GM12878 (cell line): Measurements from ENCODE around the gene PPAT. TPM values are rescaled to one million over a fixed set of nuclear protein-coding genes. Genes with fewer than 3 reads are reported as not detected.

Experiments used
- ATAC-seq: fragments of 200-7000 bp; cut with Tn5 transposase; 3 replicates; pipeline ENCODE4 v1.9.1; 2020; ENCODE audit warnings: mild to moderate bottlenecking, moderate library complexity
- BruUV-seq: library from RNA; stranded (reverse); fragments of 400-500 nt; replicated peaks from 2 replicates; lab custom pipeline; 2021; lab: Mats Ljungman, UMichigan
- CTCF ChIA-PET: fragments of 300-600 bp; sonication (Branson Sonifier 250); formaldehyde crosslinking; extraction: SDS; loops from one replicate; lab custom pipeline; 2021; ENCODE audit warnings: inconsistent platforms; lab: Yijun Ruan, JAX
- POLR2A ChIA-PET: fragments of 350-600 bp; formaldehyde crosslinking; extraction: SDS; loops from one replicate; lab custom pipeline; 2021; ENCODE audit warnings: inconsistent platforms; lab: Charles Lee
- RAD21 ChIA-PET: fragments of 300-600 bp; sonication (Branson Sonifier 250); formaldehyde crosslinking; loops from one replicate; lab custom pipeline; 2023; ENCODE audit warnings: antibody characterized with exemption; ENCODE audit not compliant: unreplicated experiment; lab: Charles Lee
- SMC1A ChIA-PET: fragments of 300-600 bp; sonication (Branson Sonifier 250); formaldehyde crosslinking; loops from one replicate; lab custom pipeline; 2023; ENCODE audit not compliant: unreplicated experiment, uncharacterized antibody; lab: Charles Lee
- DNase-seq: peaks from one replicate; pipeline ENCODE4 v3.0.0-alpha.2; 2011; ENCODE audit warnings: low read depth, low spot score
- FAIRE-seq: peaks from 3 replicates; lab custom pipeline; 2011; peaks lifted over from hg19 to GRCh38; lab: Jason Lieb, UNC
- H2AFZ ChIP-seq: 2 replicates; pipeline ENCODE4 v1.6.0; 2011; ENCODE audit warnings: low read depth, low read length, control low read depth; ENCODE audit not compliant: control insufficient read depth
- H3K27ac ChIP-seq: 2 replicates; pipeline ENCODE4 v1.5.1; 2011; ENCODE audit warnings: control low read depth; ENCODE audit not compliant: control insufficient read depth, insufficient read depth
- H3K27me3 ChIP-seq, 2 experiments: replicated peaks in 1 of 2; 2 replicates each; pipeline versions ENCODE4 v1.6.0 to v1.6.1; 2011; ENCODE audit warnings: low read length in 1 of 2; ENCODE audit not compliant: control insufficient read depth in 2 of 2, insufficient read depth in 2 of 2
- H3K36me3 ChIP-seq, 2 experiments: 2 replicates each; pipeline ENCODE4 v1.5.1; 2011; ENCODE audit warnings: low read length in 1 of 2; ENCODE audit not compliant: control insufficient read depth in 2 of 2, insufficient read depth in 2 of 2
- H3K4me1 ChIP-seq: 2 replicates; pipeline ENCODE4 v1.6.1; 2011; ENCODE audit warnings: mild to moderate bottlenecking, low read length, moderate library complexity, mixed read lengths; ENCODE audit not compliant: control insufficient read depth, insufficient read depth
- H3K4me2 ChIP-seq: 2 replicates; pipeline ENCODE4 v1.6.0; 2011; ENCODE audit warnings: control low read depth; ENCODE audit not compliant: control insufficient read depth, insufficient read depth
- H3K4me3 ChIP-seq: fragments of 200-600 bp; sonication (generic); 2 replicates; pipeline ENCODE4 v1.5.1; 2016
- H3K79me2 ChIP-seq: 2 replicates; pipeline ENCODE4 v1.6.0; 2011; ENCODE audit warnings: low read length; ENCODE audit not compliant: control insufficient read depth, insufficient read depth
- H3K9ac ChIP-seq: 2 replicates; pipeline ENCODE4 v1.8.0; 2011; ENCODE audit warnings: low read length, control low read depth, mixed read lengths; ENCODE audit not compliant: control insufficient read depth, insufficient read depth
- H3K9me3 ChIP-seq: replicated peaks from 3 replicates; pipeline ENCODE4 v1.5.1; 2011; ENCODE audit warnings: mild to moderate bottlenecking, low read length; ENCODE audit not compliant: control insufficient read depth, insufficient read depth
- H4K20me1 ChIP-seq: 2 replicates; pipeline ENCODE4 v1.6.0; 2011; ENCODE audit not compliant: control insufficient read depth, insufficient read depth
- BRCA1 ChIP-seq: IDR thresholded peaks from 2 replicates; pipeline ENCODE4 v1.6.1; 2011; ENCODE audit warnings: low read depth, low read length, improper control_type of control experiment
- CEBPZ ChIP-seq: fragments of 150-350 bp; IDR thresholded peaks from 2 replicates; pipeline ENCODE4 v1.6.1; 2016; ENCODE audit warnings: low read depth, low read length
- E2F4 ChIP-seq: IDR thresholded peaks from 2 replicates; pipeline ENCODE4 v1.6.1; 2012; ENCODE audit warnings: low read depth, low read length, improper control_type of control experiment
- EZH2 ChIP-seq: IDR thresholded peaks from 2 replicates; pipeline ENCODE4 v1.6.1; 2012; ENCODE audit warnings: low read depth, mild to moderate bottlenecking, control low read depth, inconsistent platforms, low read length, borderline replicate concordance; ENCODE audit not compliant: control insufficient read depth
- GATAD2B ChIP-seq: fragments of 450-650 bp; conservative IDR thresholded peaks from 2 replicates; pipeline ENCODE4 v1.6.1; 2017; ENCODE audit warnings: low read depth, mild to moderate bottlenecking, moderate library complexity
- MXI1 ChIP-seq: fragments of 150-350 bp; IDR thresholded peaks from 2 replicates; pipeline ENCODE4 v1.6.1; 2011; ENCODE audit warnings: low read depth, mild to moderate bottlenecking, inconsistent platforms, low read length, improper control_type of control experiment
- NR2F1 ChIP-seq: fragments of 450-650 bp; conservative IDR thresholded peaks from 2 replicates; pipeline ENCODE4 v1.6.1; 2017; ENCODE audit warnings: mild to moderate bottlenecking
- PBX3 ChIP-seq: IDR thresholded peaks from 2 replicates; pipeline ENCODE4 v1.6.1; 2011; ENCODE audit warnings: mild to moderate bottlenecking, low read depth, low read length, moderate library complexity; ENCODE audit not compliant: insufficient replicate concordance
- POU2F2 ChIP-seq: IDR thresholded peaks from 3 replicates; pipeline ENCODE4 v1.6.1; 2011; ENCODE audit warnings: low read depth, mild to moderate bottlenecking, low read length, borderline replicate concordance
- RBBP5 ChIP-seq: fragments of 200-600 bp; sonication (generic); conservative IDR thresholded peaks from 2 replicates; pipeline ENCODE4 v1.6.1; 2016
- RUNX3 ChIP-seq: IDR thresholded peaks from 2 replicates; pipeline ENCODE4 v1.6.1; 2012; ENCODE audit warnings: low read length, inconsistent platforms
- STAT1 ChIP-seq: fragments of 450-650 bp; conservative IDR thresholded peaks from 2 replicates; pipeline ENCODE4 v1.6.1; 2014; ENCODE audit warnings: antibody characterized with exemption, mild to moderate bottlenecking
- TCF12 ChIP-seq: IDR thresholded peaks from 2 replicates; pipeline ENCODE4 v1.6.1; 2011; ENCODE audit warnings: low read depth, mild to moderate bottlenecking, low read length
- ZNF622 ChIP-seq: fragments of 450-650 bp; IDR thresholded peaks from 2 replicates; pipeline ENCODE4 v1.6.1; 2017; ENCODE audit warnings: mild to moderate bottlenecking, inconsistent platforms
- WGBS: methylation state at CpG from one replicate; pipeline ENCODE4 v1.1.6; 2016; ENCODE audit warnings: low lambda C conversion rate; ENCODE audit not compliant: insufficient replicate concordance, insufficient coverage; ENCODE audit errors: missing lambda C conversion rate; 5-methylcytosine and 5-hydroxymethylcytosine counted together
- in situ Hi-C: fragments of 300-500 bp; cut with MboI; formaldehyde crosslinking; loops from 9 replicates; pipeline ENCODE4 v1.14.3; 2018; ENCODE audit warnings: mixed read lengths
- intact Hi-C: fragments of 100-400 bp; cut with micrococcal nuclease; formaldehyde crosslinking; loops from one replicate; pipeline ENCODE4 v1.14.2; 2022; ENCODE audit not compliant: unreplicated experiment
- polyA plus RNA-seq, 11 experiments: library from polyadenylated mRNA; depleted of rRNA in 4 of 11; unstranded in 6 of 11; stranded (reverse) in 5 of 11; fragments of >200 nt; fragmentation: Nextera tagmentation in 4 of 11; fragmentation: Illumina TruSeq in 1 of 11; extraction: Ambion mirVana in 4 of 11; extraction: Trizol in 1 of 11; gene quantifications; 1 replicate in 1 of 11; 2 replicates in 10 of 11; pipeline versions ENCODE4 v1.2.1 to v1.2.3, GENCODE V29; 2011 to 2016; ENCODE audit warnings: inconsistent platforms in 2 of 11, missing spikeins in 2 of 11, low read depth in 1 of 11
- total RNA-seq, 4 experiments: library from RNA; depleted of rRNA in 3 of 4; stranded (reverse); fragments of >200 nt in 3 of 4; fragmentation: Illumina TruSeq in 1 of 4; extraction: Trizol in 1 of 4; gene quantifications; 2 replicates each; pipeline versions ENCODE4 v1.2.1 to v1.2.3, GENCODE V29; 2013 to 2021
- TF ChIP-seq, protein P1 (sequence below): fragments of 450-650 bp; conservative IDR thresholded peaks from 2 replicates; pipeline ENCODE4 v1.6.1; 2017; ENCODE audit warnings: mild to moderate bottlenecking, moderate library complexity
- TF ChIP-seq, protein P2 (sequence below): IDR thresholded peaks from 2 replicates; pipeline ENCODE4 v1.6.1; 2012; ENCODE audit warnings: low read depth, low read length, improper control_type of control experiment

PPAT gene
- total and polyA plus RNA-seq, 10 of the 15 experiments (the other 5 are each of a cell fraction or from before 2014, with no cell fraction given): 24.9 to 50.7 (median 38.0) TPM

DNA sequence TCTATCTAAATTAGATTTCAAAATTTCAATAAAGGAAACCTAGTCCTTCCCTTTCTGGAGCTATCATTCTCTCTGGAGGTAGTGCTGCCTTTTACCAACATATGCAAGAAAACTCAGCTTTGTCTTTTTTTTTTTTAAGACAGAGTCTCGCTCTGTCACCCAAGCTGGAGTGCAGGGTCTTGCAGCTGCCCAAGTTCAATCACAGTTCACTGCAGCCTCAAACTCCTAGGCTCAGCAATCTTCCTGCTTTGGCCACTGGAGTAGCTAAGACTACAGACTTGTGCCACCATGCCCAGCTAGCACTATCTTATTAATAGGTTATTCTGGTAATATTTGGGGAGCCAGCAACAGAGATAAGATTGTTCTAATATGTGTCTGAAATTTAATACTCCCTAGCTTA lies 60.5 kb downstream of the PPAT start (continued):
- TF ChIP-seq, protein P1, sequence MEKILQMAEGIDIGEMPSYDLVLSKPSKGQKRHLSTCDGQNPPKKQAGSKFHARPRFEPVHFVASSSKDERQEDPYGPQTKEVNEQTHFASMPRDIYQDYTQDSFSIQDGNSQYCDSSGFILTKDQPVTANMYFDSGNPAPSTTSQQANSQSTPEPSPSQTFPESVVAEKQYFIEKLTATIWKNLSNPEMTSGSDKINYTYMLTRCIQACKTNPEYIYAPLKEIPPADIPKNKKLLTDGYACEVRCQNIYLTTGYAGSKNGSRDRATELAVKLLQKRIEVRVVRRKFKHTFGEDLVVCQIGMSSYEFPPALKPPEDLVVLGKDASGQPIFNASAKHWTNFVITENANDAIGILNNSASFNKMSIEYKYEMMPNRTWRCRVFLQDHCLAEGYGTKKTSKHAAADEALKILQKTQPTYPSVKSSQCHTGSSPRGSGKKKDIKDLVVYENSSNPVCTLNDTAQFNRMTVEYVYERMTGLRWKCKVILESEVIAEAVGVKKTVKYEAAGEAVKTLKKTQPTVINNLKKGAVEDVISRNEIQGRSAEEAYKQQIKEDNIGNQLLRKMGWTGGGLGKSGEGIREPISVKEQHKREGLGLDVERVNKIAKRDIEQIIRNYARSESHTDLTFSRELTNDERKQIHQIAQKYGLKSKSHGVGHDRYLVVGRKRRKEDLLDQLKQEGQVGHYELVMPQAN: no peak
- TF ChIP-seq RUNX3 (no peak), GATAD2B (no peak), MXI1 (no peak)

DNA sequence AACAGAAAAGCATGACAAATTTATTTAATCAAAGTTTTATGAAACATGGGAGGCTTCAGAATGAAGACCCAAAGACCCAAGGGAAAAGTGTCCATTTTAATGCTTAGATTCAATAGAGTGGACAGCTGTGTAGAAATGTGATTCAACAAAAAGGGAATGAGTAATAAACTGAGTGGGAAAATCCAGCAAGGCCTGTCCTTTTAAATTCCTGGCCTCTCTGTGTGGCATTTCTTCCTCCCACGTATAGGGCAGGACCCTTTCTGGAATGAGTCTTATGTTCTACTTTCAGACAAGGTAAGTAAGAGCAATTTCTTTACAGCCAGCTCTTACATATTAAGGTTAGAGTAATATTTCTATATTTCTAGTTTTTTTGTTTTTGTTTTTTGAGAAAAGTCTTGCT lies 62.6 kb downstream of the PPAT start:
- FAIRE-seq (no peak), ATAC-seq (no peak), DNase-seq (no peak)
- Histone ChIP-seq H3K9ac (no peak overlapping the region), H3K4me1 (no peaks in the 10 kb centered on the region), H3K4me2 (no peak overlapping the region), H3K27ac (no peak overlapping the region), H4K20me1 (no peaks in the 10 kb centered on the region), H3K27me3 (no peaks in the 10 kb centered on the region), H3K36me3 (no peaks in the 10 kb centered on the region), H3K9me3 (no peaks in the 10 kb centered on the region), H3K4me3 (no peak overlapping the region), H2AFZ (no peak overlapping the region), H3K79me2 (no peaks in the 10 kb centered on the region)
- CTCF ChIA-PET: no interaction called here
- SMC1A ChIA-PET: no interaction called here
- RAD21 ChIA-PET: no interaction called here
- BruUV-seq: no TSS peak
- WGBS: 0% methylated on average over 1 of the region's 1 CpG
- intact Hi-C loops (no loop called here), in situ Hi-C loops (no loop called here)
- POLR2A ChIA-PET: no interaction called here
- TF ChIP-seq STAT1 (no peak), CEBPZ (no peak), ZNF622 (no peak), POU2F2 (no peak), TCF12 (no peak), RBBP5 (no peak), BRCA1 (no peak), EZH2 (no peak), PBX3 (no peak), E2F4 (no peak), NR2F1 (no peak)
- TF ChIP-seq, protein P2, sequence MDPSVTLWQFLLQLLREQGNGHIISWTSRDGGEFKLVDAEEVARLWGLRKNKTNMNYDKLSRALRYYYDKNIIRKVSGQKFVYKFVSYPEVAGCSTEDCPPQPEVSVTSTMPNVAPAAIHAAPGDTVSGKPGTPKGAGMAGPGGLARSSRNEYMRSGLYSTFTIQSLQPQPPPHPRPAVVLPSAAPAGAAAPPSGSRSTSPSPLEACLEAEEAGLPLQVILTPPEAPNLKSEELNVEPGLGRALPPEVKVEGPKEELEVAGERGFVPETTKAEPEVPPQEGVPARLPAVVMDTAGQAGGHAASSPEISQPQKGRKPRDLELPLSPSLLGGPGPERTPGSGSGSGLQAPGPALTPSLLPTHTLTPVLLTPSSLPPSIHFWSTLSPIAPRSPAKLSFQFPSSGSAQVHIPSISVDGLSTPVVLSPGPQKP: no peak
